Testis (tissue), 3 donors: ENCODE results near the gene SHC4. TPM values are rescaled to one million over a fixed set of nuclear protein-coding genes. Genes with fewer than 3 reads are reported as not detected.

Source experiments
- DNase-seq: peaks from one replicate; pipeline ENCODE4 v3.0.0-alpha.2; 2019
- H3K27ac ChIP-seq, 2 donors: fragments of 200-600 bp; sonication (generic); one replicate each; pipeline ENCODE4 v1.5.1; 2019
- H3K27me3 ChIP-seq: fragments of 200-600 bp; sonication (generic); one replicate; pipeline ENCODE4 v1.5.1; 2019
- H3K36me3 ChIP-seq: fragments of 200-600 bp; sonication (generic); one replicate; pipeline ENCODE4 v1.5.1; 2017; ENCODE audit warnings: low read depth; ENCODE audit errors: missing control alignments
- H3K4me1 ChIP-seq: fragments of 200-600 bp; sonication (generic); one replicate; pipeline ENCODE4 v1.5.1; 2019
- H3K4me3 ChIP-seq, 2 donors: fragments of 200-600 bp; sonication (generic); one replicate each; pipeline ENCODE4 v1.5.1; 2017 to 2019
- H3K9me3 ChIP-seq: fragments of 200-600 bp; sonication (generic); one replicate; pipeline ENCODE4 v1.5.1; 2017
- CTCF ChIP-seq, 3 experiments: fragments of 450-650 bp in 2 of 3; fragments of 200-600 bp in 1 of 3; sonication (generic) in 1 of 3; IDR thresholded peaks; one replicate each; pipeline ENCODE4 v1.5.1; 2016 to 2019; ENCODE audit warnings: antibody characterized with exemption in 3 of 3, mild to moderate bottlenecking in 2 of 3, moderate library complexity in 1 of 3
- POLR2A ChIP-seq: fragments of 450-650 bp; IDR thresholded peaks from one replicate; pipeline ENCODE4 v1.6.1; 2017; ENCODE audit warnings: antibody characterized with exemption, mild to moderate bottlenecking, moderate library complexity
- WGBS, 2 donors: methylation state at CpG; one replicate each; pipeline ENCODE4 v1.1.5; 2018; 5-methylcytosine and 5-hydroxymethylcytosine counted together
- intact Hi-C: fragments of 100-400 bp; cut with DNase I; formaldehyde crosslinking; loops from one replicate; pipeline ENCODE4 v1.15.1; 2023; ENCODE audit warnings: low total_unique reads
- polyA plus RNA-seq: library from polyadenylated mRNA; stranded (reverse); fragments of 350-450 nt; fragmentation: Illumina TruSeq; extraction: RNeasy Lipid Tissue Mini Kit (QIAGEN cat#74804); gene quantifications from one replicate; pipeline ENCODE4 v1.2.3, GENCODE V29; 2014; ENCODE audit warnings: low read depth, low replicate concordance; ENCODE audit not compliant: insufficient read depth
- total RNA-seq, 2 donors: library from RNA; depleted of rRNA; stranded (reverse); fragments of >200 nt; gene quantifications; one replicate each; pipeline ENCODE4 v1.2.3, GENCODE V29; 2016

Gene SHC4
- total and polyA plus RNA-seq, 3 donors from 2014 or later, result 22.7 to 70.4 (median 52.0) TPM

- H3K4me3 ChIP-seq, result no peak overlapping the region
- no peaks in the 10 kb centered on the region for H3K4me1 ChIP-seq
- TF ChIP-seq CTCF (IDR thresholded peaks at IDR 0.05), result no peak
- no peak for TF ChIP-seq POLR2A
- no peaks in the 10 kb centered on the region for H3K36me3 ChIP-seq
- DNase-seq, result no peak
- intact Hi-C loops, result no loop called here
- no peaks in the 10 kb centered on the region for H3K9me3 ChIP-seq
- no peaks in the 10 kb centered on the region for H3K27me3 ChIP-seq
- no peak overlapping the region for H3K27ac ChIP-seq
Measured at GRCh38 chr15:48833526-48834239, 130.0 kb downstream of the SHC4 start.

- TF ChIP-seq POLR2A (no peak), CTCF (IDR thresholded peaks at IDR 0.05) (no peak)
- Histone ChIP-seq H3K36me3 (no peaks in the 10 kb centered on the region), H3K4me1 (no peaks in the 10 kb centered on the region), H3K9me3 (no peaks in the 10 kb centered on the region), H3K4me3 (no peak overlapping the region), H3K27me3 (no peaks in the 10 kb centered on the region), H3K27ac (no peak overlapping the region)
- DNase-seq, result no peak
- intact Hi-C loops, result no loop called here
Measured at GRCh38 chr15:48832648-48833047, 131.1 kb downstream of the SHC4 start.

- no peaks in the 10 kb centered on the region for H3K36me3 ChIP-seq
- no peak for DNase-seq
- no peak for TF ChIP-seq POLR2A
- TF ChIP-seq CTCF (IDR thresholded peaks at IDR 0.05), result no peak
- H3K9me3 ChIP-seq, result no peaks in the 10 kb centered on the region
- H3K27ac ChIP-seq, result no peak overlapping the region
- intact Hi-C loops, result no loop called here
- H3K4me1 ChIP-seq, result no peaks in the 10 kb centered on the region
- no peak overlapping the region for H3K4me3 ChIP-seq
- H3K27me3 ChIP-seq, result no peaks in the 10 kb centered on the region
Measured at GRCh38 chr15:48828906-48829305, 134.8 kb downstream of the SHC4 start.

- intact Hi-C loops, result no loop called here
- H3K9me3 ChIP-seq, result no peaks in the 10 kb centered on the region
- no peak overlapping the region for H3K27ac ChIP-seq
- no peaks in the 10 kb centered on the region for H3K4me1 ChIP-seq
- DNase-seq, result no peak
- H3K4me3 ChIP-seq, result no peak overlapping the region
- 70 to 92% methylated on average over 4 of the region's 4 CpGs for WGBS, 2 donors
- no peaks in the 10 kb centered on the region for H3K36me3 ChIP-seq
- no peaks in the 10 kb centered on the region for H3K27me3 ChIP-seq
- TF ChIP-seq CTCF (IDR thresholded peaks at IDR 0.05), result no peak
- TF ChIP-seq POLR2A, result no peak
Measured at GRCh38 chr15:48828471-48828870, 135.2 kb downstream of the SHC4 start.

- WGBS, 2 donors, result 83 to 92% methylated on average over 1 of the region's 1 CpG
- intact Hi-C loops, result no loop called here
- no peak for DNase-seq
Measured at GRCh38 chr15:48825075-48825474, 138.6 kb downstream of the SHC4 start.

More at GRCh38 chr15:48825075-48825474, 138.6 kb downstream of the SHC4 start:
- no peak overlapping the region for H3K4me3 ChIP-seq
- no peaks in the 10 kb centered on the region for H3K4me1 ChIP-seq
- TF ChIP-seq POLR2A (no peak), CTCF (IDR thresholded peaks at IDR 0.05) (no peak)
- no peaks in the 10 kb centered on the region for H3K36me3 ChIP-seq
- H3K27ac ChIP-seq, result no peak overlapping the region
- no peaks in the 10 kb centered on the region for H3K9me3 ChIP-seq
- no peaks in the 10 kb centered on the region for H3K27me3 ChIP-seq
